Measurements from ENCODE around the gene TNN.

TNN gene

DNA sequence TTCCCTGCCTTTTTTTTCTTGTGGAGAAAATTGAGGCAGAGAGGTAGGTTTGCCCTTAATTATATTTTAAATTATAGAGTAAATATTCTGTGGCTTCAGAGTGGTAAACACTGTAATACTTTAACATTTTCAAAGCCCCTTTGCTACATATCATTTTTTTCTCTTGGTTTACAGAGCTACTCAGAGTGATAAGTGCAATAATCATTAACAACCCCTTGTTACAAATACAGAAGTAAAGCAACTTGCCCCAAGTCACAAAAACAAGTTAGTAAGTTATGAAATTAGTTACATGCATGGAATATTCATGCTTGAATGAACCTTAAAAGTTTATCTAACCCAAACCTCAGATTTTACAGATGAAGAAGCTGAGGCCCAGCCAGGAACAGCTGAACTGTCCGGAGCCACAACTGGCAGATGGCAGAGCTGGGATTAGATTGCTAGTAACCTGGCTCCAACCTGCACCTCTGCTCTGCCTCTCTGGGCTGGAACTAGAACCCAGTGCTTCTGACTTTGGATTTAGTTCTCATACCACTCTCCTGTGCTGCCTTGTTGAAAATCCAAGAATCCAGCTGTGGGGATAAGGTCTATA, 48.7 kb downstream of the TNN start:
- no peak for DNase-seq (ENCODE audit: low read depth)

- no peak for DNase-seq (ENCODE audit: low read depth)
These were observed 49.3 kb downstream of the TNN start for GRCh38 chr1:175116903-175117302.

DNA sequence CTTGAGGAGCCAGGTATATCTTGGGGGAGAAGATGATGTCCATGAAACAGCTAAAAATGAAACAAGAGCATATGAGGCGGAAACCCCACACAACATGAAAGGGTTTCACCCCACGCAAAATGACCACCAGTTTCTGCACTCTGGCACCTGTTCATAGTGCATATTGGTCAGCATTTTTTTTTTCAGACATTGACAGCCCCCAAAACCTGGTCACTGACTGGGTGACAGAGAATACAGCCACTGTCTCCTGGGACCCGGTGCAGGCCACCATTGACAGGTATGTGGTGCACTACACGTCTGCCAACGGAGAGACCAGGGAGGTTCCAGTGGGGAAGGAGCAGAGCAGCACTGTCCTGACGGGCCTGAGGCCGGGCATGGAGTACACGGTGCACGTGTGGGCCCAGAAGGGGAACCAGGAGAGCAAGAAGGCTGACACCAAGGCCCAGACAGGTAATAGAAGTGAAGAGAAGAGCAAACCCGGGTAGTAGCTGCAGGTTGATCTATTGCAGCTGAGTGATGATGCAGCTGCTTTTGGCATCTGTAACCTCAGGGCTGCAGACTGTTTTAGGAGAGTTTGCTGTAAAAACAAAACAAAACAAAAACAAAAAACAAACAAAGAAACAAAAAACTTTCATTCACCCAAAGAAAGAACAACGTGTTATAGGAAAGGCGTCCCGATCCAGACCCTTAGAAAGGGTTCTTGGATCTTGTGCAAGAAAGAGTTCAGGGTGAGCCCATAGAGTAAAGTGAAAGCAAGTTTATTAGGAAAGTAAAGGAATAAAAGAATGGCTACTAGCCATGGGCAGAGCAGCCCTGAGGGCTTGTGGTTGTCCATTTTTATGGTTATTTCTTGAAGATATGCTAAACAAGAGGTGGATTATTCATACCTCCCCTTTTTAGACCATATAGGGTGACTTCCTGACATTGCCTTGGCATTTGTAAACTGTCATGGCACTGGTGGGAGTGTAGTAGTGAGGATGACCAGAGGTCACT, 51.0 kb downstream of the TNN start:
- DNase-seq (ENCODE audit: low read depth), result no peak

GRCh38 chr1:175120511-175120910, 52.9 kb downstream of the TNN start:
- DNase-seq (ENCODE audit: low read depth), result no peak

- no peak for DNase-seq (ENCODE audit: low read depth)
These were observed 57.2 kb downstream of the TNN start for GRCh38 chr1:175124861-175125260.

DNA sequence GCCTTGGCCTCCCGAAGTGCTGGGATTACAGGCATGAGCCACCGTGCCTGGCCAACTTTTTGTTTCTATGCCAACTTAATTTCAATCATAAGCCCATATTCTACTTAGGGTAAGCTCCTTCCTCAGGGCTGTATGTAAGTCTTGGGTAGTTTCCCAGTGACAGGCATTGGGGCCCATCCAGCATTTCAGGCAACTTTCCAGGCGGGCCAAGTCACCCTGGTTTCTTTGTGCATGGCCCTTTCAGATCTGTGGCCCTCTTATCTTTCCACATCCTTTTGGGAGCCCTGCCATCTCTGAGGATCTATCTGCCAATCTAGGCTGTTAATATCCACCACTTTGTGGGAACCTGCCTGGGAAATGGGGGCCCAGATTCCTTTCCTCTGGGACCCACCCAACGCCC, 58.7 kb downstream of the TNN start:
- DNase-seq (ENCODE audit: low read depth), result no peak

DNA sequence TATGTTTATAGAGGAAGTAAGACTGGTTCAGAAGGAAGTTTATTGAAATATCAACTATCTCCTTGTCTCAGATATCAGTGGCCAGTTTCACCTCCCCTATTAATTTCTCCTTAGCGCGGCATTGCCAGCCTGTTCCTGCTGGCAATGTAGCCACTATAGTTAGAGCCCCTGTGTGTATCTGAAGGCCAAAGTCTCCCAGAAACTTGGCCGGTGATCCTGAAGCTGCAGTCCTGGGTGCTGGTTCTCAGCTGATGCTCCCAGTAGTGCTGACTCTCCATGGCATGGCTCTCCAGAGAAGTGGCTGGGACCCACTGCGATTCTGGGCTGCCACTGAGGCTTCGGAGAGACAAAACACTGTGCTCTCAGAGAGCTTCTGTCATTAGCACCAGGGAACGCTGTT, 59.9 kb downstream of the TNN start:
- DNase-seq (ENCODE audit: low read depth), result no peak

DNA sequence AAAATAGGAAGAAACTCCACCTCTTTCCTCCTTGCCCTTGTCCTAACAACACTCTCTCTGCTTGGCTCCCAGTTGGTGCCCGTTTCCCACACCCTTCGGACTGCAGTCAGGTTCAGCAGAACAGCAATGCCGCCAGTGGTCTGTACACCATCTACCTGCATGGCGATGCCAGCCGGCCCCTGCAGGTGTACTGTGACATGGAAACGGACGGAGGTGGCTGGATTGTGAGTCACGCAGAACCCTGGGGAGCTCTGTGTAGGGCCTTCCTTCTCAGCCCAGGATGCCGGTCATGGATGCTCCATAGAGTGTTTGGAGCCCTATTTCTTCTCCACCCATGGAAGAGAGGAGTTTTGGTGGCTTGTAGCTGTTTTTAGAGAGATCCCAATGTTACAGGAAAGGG, 60.9 kb downstream of the TNN start:
- no peak for DNase-seq (ENCODE audit: low read depth)

DNA sequence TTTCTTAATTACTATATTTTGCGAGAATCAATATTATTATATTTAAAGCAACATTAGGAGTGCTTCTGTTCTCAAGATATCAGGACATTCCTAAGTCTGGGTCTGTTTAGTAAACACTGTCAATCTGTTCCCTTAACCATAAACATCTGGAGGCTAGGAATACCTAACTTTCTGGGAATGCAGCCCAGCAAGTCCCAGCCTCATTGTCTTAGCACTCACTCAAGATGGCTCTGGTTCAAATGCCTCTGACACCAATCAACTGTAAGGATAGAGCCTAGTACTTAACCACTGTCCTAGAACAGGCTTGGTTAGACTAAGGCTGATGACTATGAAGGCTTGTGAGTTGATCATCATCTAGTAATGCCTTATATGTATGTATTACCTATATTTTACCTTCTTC, 61.5 kb downstream of the TNN start:
- peak; percentile 46 for DNase-seq (ENCODE audit: low read depth)

DNA sequence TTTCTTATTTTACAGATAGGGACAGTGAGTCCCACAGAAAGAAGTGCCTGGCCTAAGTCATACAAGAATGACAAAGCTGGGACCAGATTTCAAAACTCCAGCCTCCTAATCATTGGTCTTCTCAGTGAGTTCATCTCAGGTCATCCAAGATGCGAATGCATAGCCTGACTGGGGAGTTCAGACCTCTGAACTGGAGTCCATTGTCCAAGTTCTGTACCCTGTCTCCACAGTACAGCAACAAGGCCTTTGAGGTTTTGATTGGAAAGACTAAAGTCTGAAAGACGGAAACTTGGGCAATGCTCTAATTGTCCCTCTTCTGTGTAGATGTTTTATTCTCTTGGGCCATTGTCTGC, 62.0 kb downstream of the TNN start:
- no peak for DNase-seq (ENCODE audit: low read depth)

DNA sequence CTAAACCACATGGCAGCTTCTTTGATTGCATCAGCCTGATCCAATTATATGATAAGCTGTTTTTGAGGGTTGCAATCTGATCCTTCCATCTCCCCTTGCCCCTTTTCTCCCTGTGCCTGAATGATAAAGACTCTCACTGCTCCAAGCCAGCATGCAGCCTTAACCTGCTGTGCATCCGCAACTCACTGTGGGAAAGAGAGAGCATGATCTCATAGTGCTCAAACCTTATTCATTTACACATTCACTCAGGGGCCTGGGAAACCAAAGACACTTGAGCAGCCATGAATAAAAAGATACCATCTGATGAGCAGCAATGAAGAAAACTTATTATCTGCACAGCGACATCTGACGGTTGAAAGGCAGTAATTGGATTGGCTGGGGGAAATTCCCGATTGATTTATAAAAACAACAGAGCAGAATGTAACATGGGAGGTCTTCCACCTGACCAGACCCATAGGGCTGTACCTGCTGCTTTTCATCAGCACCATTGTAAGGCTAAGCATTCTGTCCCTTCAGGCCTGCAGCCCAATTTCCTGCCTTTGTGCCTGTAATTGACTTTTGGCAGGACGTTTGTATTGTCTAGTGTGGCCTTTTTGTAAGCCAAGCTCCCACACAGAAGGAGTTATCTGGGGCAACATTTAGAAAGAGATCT, 62.5 kb downstream of the TNN start:
- DNase-seq (ENCODE audit: low read depth), result no peak

GRCh38 chr1:175130649-175131045, 63.0 kb downstream of the TNN start:
- DNase-seq (ENCODE audit: low read depth), result no peak

DNA sequence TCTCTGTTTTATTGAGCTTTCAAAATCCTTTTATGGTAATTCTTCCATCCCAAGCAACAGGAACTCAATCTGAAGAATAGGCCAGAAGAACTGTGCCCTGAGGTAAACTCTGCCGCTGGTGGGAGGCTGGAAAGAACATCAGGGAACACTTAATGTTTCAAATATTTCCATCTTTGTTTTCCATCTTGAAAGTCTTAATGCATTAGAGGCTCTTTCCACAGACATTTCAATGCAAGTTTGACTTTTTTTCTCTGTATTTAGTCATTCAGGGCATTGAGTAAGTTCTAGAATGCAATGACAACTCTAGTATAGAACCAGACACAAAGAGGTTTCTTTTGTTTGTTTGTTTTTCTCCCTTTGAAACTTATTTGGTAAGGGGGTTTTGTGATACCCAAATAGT, 63.5 kb downstream of the TNN start:
- DNase-seq (ENCODE audit: low read depth), result no peak

DNA sequence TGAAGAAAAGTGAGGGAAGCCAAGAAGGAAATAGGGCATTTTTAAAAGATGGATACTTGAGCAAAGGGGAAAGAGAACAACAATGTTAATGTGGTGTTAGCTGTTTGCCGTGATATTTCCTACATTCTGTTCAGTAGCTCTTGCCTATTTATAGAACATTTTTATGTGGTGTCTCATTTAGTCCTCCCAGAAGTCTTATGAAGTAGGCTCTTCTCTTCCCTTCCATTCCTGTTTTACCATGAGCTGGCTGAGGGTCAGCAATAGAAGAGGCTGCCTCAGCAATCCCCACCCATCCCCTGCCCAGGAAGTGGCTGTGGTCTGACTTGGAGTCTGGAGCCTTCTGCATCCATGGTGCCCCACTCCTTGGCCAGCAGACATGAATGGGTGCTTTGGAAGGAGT, 64.8 kb downstream of the TNN start:
- DNase-seq (ENCODE audit: low read depth), result no peak

DNA sequence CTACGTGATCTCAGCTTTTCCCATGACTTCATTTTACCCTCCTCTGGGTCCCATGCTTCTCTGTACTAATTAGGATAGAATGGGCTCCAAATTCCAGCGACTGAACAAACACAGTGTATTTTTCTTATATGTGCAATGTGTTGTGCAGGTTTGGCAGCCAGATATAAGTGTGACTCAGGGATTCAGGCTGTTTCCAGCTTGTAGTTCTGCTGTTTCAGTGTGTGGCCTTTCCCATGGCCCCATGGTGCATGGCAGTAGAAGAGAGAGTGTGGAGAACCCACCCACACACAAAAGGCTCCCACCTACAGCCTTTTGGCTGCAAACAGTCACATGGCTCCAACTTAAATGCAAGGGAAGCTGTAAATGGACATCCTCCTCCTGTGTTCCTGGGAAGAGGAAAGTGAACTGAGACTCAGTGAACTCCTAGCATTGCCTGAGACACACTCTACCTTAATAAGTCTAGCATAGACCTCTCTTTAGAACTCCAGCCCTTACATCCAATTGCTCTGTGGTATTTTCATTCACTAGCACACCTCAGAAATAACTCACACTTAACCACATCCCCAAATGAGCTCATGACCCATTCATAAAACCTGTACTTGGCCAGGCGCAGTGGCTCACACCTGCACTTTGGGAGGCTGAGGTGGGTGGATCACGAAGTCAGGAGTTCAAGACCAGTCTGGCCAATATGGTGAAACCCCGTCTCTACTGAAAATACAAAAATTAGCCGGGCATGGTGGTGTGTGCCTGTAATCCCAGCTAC, 66.2 kb downstream of the TNN start:
- no peak for DNase-seq (ENCODE audit: low read depth)

DNA sequence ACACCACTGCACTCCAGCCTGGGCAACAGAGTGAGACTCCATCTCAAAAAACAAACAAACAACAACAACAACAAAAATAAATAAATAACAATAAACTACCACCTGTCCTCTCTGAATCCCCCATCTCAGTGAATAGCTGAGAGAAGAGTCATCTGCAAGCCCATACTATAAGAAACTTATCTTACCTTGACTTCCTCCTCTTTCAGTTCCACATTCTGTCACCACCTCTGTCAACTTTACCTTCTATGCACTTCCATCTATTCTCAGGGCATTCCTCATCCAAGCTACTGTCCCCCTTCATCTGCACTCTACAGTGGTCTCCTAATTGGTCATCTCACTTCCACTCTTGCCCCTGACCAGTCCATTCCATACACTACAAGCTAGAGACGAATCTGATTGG, 66.9 kb downstream of the TNN start:
- no peak for DNase-seq (ENCODE audit: low read depth)

GRCh38 chr1:175136246-175136645, 68.6 kb downstream of the TNN start:
- no peak for DNase-seq (ENCODE audit: low read depth)

DNA sequence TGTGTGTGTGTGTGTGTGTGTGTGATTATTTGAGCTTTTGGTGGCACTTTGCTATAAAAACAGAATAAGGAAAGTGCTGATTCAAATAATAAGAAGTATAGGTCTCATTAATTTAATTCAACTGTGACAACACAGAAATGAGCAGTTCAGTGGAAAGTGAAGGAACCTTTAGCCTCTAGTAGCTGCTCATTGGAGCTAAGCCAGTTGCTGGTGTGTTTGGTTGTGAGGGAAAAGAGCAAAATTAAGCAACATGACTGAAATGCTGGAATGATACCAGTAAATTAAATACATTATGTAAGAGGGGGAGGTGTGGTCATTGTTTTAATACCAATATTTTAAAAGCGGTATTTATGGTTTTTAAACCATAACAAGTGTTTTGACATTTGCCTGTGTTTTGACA, 69.7 kb downstream of the TNN start:
- no peak for DNase-seq (ENCODE audit: low read depth)

DNA sequence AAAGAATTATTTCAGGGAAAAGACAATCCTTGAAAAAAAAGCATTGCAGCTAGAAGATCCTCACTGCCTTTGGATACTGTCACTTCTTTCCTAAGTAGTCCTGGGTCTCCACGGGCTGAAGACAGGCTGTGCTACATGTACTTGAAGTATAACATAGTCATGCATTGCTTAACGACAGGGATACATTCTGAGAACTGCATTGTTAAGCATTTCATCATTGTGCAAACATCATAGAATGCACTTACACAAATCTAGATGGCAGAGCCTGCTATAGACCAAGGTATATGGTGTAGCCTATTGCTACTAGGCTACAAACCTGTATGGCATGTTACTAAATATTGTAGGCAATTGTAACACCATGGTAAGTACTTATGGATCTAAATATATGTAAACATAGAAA, 70.9 kb downstream of the TNN start:
- DNase-seq (ENCODE audit: low read depth), result no peak

GRCh38 chr1:175145899-175146528, 78.4 kb downstream of the TNN start:
- DNase-seq (ENCODE audit: low read depth), result no peak

DNA sequence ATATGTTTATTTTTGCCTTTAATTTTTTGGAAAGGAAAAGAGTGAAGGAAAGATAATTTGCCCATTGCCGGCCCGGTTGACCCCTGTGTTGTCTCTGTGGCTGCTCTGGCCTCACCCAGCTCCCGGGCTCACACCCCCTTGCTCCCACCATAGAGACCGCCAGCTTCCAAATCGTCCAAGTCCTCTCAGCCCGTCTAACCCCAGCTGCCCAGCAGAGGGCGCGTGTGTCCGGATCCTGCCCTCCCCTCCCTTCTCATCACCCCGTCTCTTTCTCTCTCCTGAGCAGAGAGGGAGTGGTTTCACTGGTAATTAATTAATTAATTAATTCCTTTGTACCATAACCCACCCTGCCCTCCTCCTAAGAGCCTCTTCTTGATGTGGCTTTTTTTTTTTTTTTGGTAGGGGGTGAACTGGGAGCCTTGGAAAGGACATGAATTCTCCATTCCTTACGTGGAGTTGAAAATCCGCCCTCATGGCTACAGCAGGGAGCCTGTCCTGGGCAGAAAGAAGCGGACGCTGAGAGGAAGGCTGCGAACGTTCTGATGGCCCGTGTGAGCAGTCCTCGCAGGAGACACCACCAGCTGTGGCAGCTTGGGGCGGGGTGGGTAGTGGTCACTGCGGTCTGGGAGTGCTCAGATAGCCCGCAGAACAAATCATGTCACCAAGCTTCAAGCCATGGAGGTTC, 79.0 kb downstream of the TNN start:
- no peak for DNase-seq (ENCODE audit: low read depth)

Measured in fibroblast of the conjunctiva (primary cell).